B cell (primary cell): ENCODE measurements around the gene DNAJB8.

Source experiments
- EZH2 ChIP-seq: IDR thresholded peaks from 2 replicates; pipeline ENCODE4 v1.6.1; 2012; ENCODE audit warnings: borderline replicate concordance, low read depth, mild to moderate bottlenecking, moderate library complexity, low read length; ENCODE audit not compliant: insufficient read depth, poor library complexity, severe bottlenecking
- TF ChIP-seq, protein P1 (sequence below): fragments of 200-600 bp; IDR thresholded peaks from one replicate; pipeline ENCODE4 v1.8.0; 2022; ENCODE audit warnings: antibody characterized with exemption, mild to moderate bottlenecking

DNA sequence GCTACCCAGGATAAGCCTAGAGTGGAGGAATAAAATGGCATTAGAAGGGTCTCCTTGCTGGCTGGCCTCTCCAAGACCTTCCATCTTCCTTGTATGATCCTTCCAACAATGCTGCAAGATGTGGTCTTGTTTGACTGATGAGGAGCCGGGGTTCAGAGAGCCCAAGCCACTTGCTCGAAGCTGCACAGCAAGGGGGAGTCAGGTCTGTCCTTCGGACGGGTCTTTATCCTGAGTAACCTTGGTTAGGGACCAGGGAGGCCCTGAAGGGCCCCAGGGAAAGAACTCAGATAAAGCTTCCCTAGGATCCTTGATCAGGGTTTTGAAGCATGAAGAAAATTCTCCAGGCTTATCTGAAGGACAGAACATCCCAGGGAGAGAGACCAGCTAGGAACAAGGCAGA is 7.0 kb upstream of the DNAJB8 start:
- TF ChIP-seq EZH2, result no peak
- TF ChIP-seq, protein P1, sequence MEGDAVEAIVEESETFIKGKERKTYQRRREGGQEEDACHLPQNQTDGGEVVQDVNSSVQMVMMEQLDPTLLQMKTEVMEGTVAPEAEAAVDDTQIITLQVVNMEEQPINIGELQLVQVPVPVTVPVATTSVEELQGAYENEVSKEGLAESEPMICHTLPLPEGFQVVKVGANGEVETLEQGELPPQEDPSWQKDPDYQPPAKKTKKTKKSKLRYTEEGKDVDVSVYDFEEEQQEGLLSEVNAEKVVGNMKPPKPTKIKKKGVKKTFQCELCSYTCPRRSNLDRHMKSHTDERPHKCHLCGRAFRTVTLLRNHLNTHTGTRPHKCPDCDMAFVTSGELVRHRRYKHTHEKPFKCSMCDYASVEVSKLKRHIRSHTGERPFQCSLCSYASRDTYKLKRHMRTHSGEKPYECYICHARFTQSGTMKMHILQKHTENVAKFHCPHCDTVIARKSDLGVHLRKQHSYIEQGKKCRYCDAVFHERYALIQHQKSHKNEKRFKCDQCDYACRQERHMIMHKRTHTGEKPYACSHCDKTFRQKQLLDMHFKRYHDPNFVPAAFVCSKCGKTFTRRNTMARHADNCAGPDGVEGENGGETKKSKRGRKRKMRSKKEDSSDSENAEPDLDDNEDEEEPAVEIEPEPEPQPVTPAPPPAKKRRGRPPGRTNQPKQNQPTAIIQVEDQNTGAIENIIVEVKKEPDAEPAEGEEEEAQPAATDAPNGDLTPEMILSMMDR, result no peak
